Naive B cell (primary cell): Measurements from ENCODE around the gene HAUS5. TPM values are rescaled to one million over a fixed set of nuclear protein-coding genes. Genes with fewer than 3 reads are reported as not detected.

ENCODE experiments used
- ATAC-seq, 2 donors: fragments of 150-1000 bp; cut with Tn5 transposase; 2 replicates each; pipeline ENCODE4 v1.10.0; 2021; ENCODE audit warnings: low read depth in 2 of 2, mild to moderate bottlenecking in 2 of 2, moderate library complexity in 2 of 2
- DNase-seq: peaks from one replicate; pipeline ENCODE4 v3.0.0; 2022
- H3K27ac Mint-ChIP-seq, 6 donors: one replicate each; pipeline ENCODE4 v1.8.0; 2020 to 2022; ENCODE audit warnings: mild to moderate bottlenecking in 6 of 6, mixed read lengths in 6 of 6, moderate library complexity in 5 of 6, inconsistent platforms in 2 of 6
- H3K27me3 Mint-ChIP-seq, 3 donors: one replicate each; pipeline ENCODE4 v1.8.0; 2021 to 2022; ENCODE audit warnings: mixed read lengths in 3 of 3, mild to moderate bottlenecking in 1 of 3
- H3K36me3 Mint-ChIP-seq, 2 donors: one replicate each; pipeline ENCODE4 v1.8.0; 2020 to 2022; ENCODE audit warnings: mixed read lengths in 2 of 2, inconsistent platforms in 1 of 2, mild to moderate bottlenecking in 1 of 2
- H3K4me1 Mint-ChIP-seq, 3 donors: one replicate each; pipeline ENCODE4 v1.8.0; 2020 to 2022; ENCODE audit warnings: mixed read lengths in 3 of 3, inconsistent platforms in 1 of 3, mild to moderate bottlenecking in 1 of 3, moderate library complexity in 1 of 3
- H3K4me3 Mint-ChIP-seq, 8 donors: one replicate each; pipeline ENCODE4 v1.8.0; 2020 to 2022; ENCODE audit warnings: mild to moderate bottlenecking in 8 of 8, mixed read lengths in 8 of 8, moderate library complexity in 8 of 8, inconsistent platforms in 2 of 8
- H3K9me3 Mint-ChIP-seq, 7 donors: one replicate each; pipeline ENCODE4 v1.8.0; 2020 to 2022; ENCODE audit warnings: mixed read lengths in 7 of 7, mild to moderate bottlenecking in 5 of 7, inconsistent platforms in 2 of 7, moderate library complexity in 1 of 7
- polyA plus RNA-seq, 6 donors: library from polyadenylated mRNA; unstranded; fragments of 300-500 nt; fragmentation: Illumina TruSeq; gene quantifications; one replicate each; pipeline ENCODE4 v1.2.3, GENCODE V29; 2021; ENCODE audit warnings: low read depth in 6 of 6

HAUS5 gene
- polyA plus RNA-seq, 6 donors from 2014 or later: 6.7 to 9.8 (median 8.6) TPM

DNA sequence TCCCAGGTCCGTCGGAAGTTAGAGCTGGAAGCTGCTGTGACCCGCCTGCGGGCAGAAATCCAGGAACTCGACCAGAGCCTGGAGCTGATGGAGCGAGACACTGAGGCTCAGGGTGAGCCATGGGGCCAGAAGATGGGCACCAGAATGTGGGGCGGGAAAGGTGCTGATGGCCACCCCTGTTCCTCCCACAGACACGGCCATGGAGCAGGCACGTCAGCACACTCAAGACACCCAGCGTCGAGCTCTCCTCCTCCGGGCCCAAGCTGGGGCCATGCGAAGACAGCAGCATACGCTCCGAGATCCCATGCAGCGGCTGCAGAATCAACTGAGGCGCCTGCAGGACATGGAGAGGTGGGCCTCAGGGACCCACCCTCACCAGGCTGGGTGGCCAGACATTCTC, 2.5 kb downstream of the HAUS5 start:
- Mint-ChIP-seq H3K36me3 (peaks cover 6 to 7% of the 10 kb centered on the region in 2 donors), H3K27me3 (no peaks in the 10 kb centered on the region), H3K9me3 (no peaks in the 10 kb centered on the region), H3K4me1 (peaks cover 24 to 34% (median 27%) of the 10 kb centered on the region in 3 donors), H3K27ac (peak overlapping the region in 1 of 6 donors; percentile 97), H3K4me3 (peak overlapping the region in 2 of 8 donors; percentile 37 to 44)
- ATAC-seq: no peak
- DNase-seq: no peak

DNA sequence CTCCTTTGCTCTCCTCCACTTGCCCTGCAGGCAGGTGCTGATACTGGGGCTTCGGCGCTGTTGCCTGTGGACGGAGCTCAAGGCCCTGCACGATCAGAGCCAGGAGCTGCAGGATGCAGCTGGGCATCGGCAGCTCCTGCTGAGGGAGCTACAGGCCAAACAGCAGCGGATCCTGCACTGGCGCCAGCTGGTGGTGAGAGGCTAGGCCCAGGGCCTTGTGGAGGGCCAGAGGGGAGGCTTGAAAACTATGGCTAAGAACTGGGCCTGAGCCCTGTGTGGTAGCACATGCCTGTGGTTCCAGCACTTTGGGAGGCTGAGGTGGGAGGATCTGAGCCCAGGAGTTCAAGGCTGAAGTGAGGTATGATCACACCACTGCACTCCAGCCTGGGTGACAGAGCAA, 6.3 kb downstream of the HAUS5 start:
- H3K4me1 Mint-ChIP-seq: peaks cover under 1 to 10% (median 3%) of the 10 kb centered on the region in 3 donors
- no peak overlapping the region for H3K4me3 Mint-ChIP-seq
- H3K9me3 Mint-ChIP-seq: no peaks in the 10 kb centered on the region
- ATAC-seq: no peak
- H3K36me3 Mint-ChIP-seq: peaks cover 6 to 23% of the 10 kb centered on the region in 2 donors
- no peak for DNase-seq
- no peaks in the 10 kb centered on the region for H3K27me3 Mint-ChIP-seq
- H3K27ac Mint-ChIP-seq: peak overlapping the region in 1 of 6 donors; percentile 7

DNA sequence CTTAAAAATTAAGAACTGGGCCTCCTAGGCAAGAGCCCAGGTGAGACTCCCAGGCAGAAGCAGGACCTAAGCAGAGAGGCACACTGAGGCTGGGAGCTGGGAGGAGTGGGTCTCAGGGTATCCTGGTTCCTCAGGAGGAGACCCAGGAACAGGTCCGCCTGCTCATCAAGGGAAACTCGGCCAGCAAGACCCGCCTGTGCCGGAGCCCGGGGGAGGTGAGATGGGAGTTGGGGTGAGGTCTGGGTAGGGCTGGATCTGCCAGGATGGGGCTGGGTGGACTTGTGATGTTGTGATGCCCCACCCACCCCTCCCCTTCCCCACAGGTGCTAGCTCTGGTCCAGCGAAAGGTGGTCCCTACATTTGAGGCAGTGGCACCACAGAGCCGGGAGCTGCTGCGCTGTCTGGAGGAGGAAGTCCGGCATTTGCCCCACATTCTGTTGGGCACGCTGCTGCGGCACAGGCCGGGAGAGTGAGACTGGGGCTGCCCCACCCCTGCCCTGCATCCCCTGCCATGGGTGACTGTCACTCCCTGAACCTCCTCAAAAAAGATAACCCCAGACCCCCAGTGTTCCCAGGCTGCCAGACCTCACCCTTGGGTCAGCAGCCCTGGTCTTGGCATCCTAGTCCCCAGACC, 6.9 kb downstream of the HAUS5 start:
- H3K27ac Mint-ChIP-seq: peak overlapping the region in 1 of 6 donors; percentile 72
- H3K4me3 Mint-ChIP-seq: no peak overlapping the region
- H3K27me3 Mint-ChIP-seq: no peaks in the 10 kb centered on the region
- no peaks in the 10 kb centered on the region for H3K9me3 Mint-ChIP-seq
- ATAC-seq: no peak
- H3K36me3 Mint-ChIP-seq: peaks cover 6 to 23% of the 10 kb centered on the region in 2 donors
- peaks cover 0 to 9% (median 3%) of the 10 kb centered on the region in 3 donors for H3K4me1 Mint-ChIP-seq
- no peak for DNase-seq

- peaks cover 0 to 9% (median 3%) of the 10 kb centered on the region in 3 donors for H3K4me1 Mint-ChIP-seq
- peak overlapping the region in 1 of 6 donors; percentile 72 for H3K27ac Mint-ChIP-seq
- ATAC-seq (no peak), DNase-seq (no peak)
- no peaks in the 10 kb centered on the region for H3K27me3 Mint-ChIP-seq
- H3K9me3 Mint-ChIP-seq: no peaks in the 10 kb centered on the region
- peak overlapping the region in 1 of 8 donors; percentile 68 for H3K4me3 Mint-ChIP-seq
- peaks cover 6 to 23% of the 10 kb centered on the region in 2 donors for H3K36me3 Mint-ChIP-seq
These were observed 7.5 kb downstream of the HAUS5 start for GRCh38 chr19:35620001-35620400.

DNA sequence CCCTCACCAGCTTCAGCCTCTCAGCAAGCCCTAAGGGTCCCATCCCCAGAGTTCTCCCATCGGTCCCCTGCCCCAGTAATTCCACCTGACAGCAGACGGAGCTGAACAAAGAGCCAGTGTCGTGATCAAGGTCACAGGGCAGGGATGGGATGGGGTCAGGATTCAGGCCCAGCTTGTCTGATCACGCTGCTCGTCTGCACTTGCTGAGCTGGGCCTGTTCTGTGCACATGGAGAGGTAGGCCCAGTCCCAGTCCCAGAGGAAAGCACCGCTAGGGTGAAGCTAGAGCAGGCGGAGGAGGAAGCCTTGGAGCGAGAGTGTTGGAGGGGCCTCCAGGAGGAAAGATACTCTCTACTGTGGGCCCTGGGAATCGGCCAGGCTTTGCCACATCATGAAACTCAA, 9.2 kb downstream of the HAUS5 start:
- peaks cover 0 to 5% (median 0%) of the 10 kb centered on the region in 3 donors for H3K4me1 Mint-ChIP-seq

GRCh38 chr19:35622750-35623149, 10.2 kb downstream of the HAUS5 start:
- H3K9me3 Mint-ChIP-seq: no peaks in the 10 kb centered on the region
- no peak overlapping the region for H3K27ac Mint-ChIP-seq
- peak overlapping the region in 1 of 8 donors; percentile 18 for H3K4me3 Mint-ChIP-seq
- peaks cover 0 to 5% (median 0%) of the 10 kb centered on the region in 3 donors for H3K4me1 Mint-ChIP-seq
- H3K36me3 Mint-ChIP-seq: peaks cover 0 to 15% of the 10 kb centered on the region in 2 donors
- H3K27me3 Mint-ChIP-seq: no peaks in the 10 kb centered on the region
- DNase-seq (no peak), ATAC-seq (no peak)

More for the DNA sequence above, 9.2 kb downstream of the HAUS5 start:
- H3K4me3 Mint-ChIP-seq: peak overlapping the region in 2 of 8 donors; percentile 13 to 24
- peak overlapping the region in 1 of 6 donors; percentile 58 for H3K27ac Mint-ChIP-seq
- ATAC-seq (no peak), DNase-seq (no peak)
- no peaks in the 10 kb centered on the region for H3K9me3 Mint-ChIP-seq
- no peaks in the 10 kb centered on the region for H3K27me3 Mint-ChIP-seq
- H3K36me3 Mint-ChIP-seq: peaks cover 0 to 15% of the 10 kb centered on the region in 2 donors

- peak overlapping the region in 3 of 6 donors; percentile 47 to 51 (median 50) for H3K27ac Mint-ChIP-seq
- H3K4me1 Mint-ChIP-seq: peaks cover 5 to 9% (median 7%) of the 10 kb centered on the region in 3 donors
- ATAC-seq (no peak), DNase-seq (no peak)
- H3K36me3 Mint-ChIP-seq: peaks cover 0 to 15% of the 10 kb centered on the region in 2 donors
- no peaks in the 10 kb centered on the region for H3K27me3 Mint-ChIP-seq
- no peaks in the 10 kb centered on the region for H3K9me3 Mint-ChIP-seq
- peak overlapping the region in 1 of 8 donors; percentile 18 for H3K4me3 Mint-ChIP-seq
These were observed 10.9 kb downstream of the HAUS5 start for GRCh38 chr19:35623327-35624010.

DNA sequence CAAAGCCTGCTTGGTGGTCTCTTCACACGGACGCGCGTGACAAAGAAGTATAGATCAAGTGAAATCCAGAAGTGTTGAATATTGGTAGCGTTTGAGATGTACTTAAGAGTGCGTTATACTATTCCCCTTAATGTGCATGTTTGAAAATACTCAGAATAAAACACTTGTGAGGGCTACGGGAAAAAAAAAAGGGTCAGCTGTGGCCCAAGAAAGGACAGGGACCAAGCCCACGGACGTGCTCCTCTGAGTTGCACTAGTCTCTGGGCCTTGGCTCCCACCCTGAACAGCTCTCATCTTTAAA, 15.7 kb downstream of the HAUS5 start:
- peaks cover 9 to 30% of the 10 kb centered on the region in 2 donors for H3K36me3 Mint-ChIP-seq
- no peak for DNase-seq
- peak overlapping the region; percentile 97 to 99 (median 98) for H3K27ac Mint-ChIP-seq
- H3K9me3 Mint-ChIP-seq: no peaks in the 10 kb centered on the region
- H3K4me1 Mint-ChIP-seq: peaks cover 16 to 41% (median 25%) of the 10 kb centered on the region in 3 donors
- H3K4me3 Mint-ChIP-seq: peak overlapping the region; percentile 89 to 100 (median 98)
- no peak for ATAC-seq
- H3K27me3 Mint-ChIP-seq: no peaks in the 10 kb centered on the region

- Mint-ChIP-seq H3K27me3 (no peaks in the 10 kb centered on the region), H3K9me3 (no peaks in the 10 kb centered on the region), H3K27ac (peak within 1 kb of the TSS; percentile 97 to 99 (median 98)), H3K4me3 (peak within 1 kb of the TSS; percentile 89 to 100 (median 98)), H3K4me1 (peaks cover 18 to 45% (median 25%) of the 10 kb centered on the region in 3 donors), H3K36me3 (peaks cover 9 to 36% of the 10 kb centered on the region in 2 donors)
- ATAC-seq: peak; percentile 98 to 99
- peak; percentile 98 for DNase-seq
These were observed 16.2 kb downstream of the HAUS5 start, which contains the start of gene RBM42 for GRCh38 chr19:35628565-35629331. Gene RBM42 (plus strand): TSS chr19:35629036. CDS start chr19:35629154, 118 bp downstream.

- Mint-ChIP-seq H3K9me3 (no peaks in the 10 kb centered on the region), H3K27me3 (no peaks in the 10 kb centered on the region), H3K27ac (peak overlapping the region; percentile 97 to 99 (median 98)), H3K4me3 (peak overlapping the region; percentile 89 to 100 (median 98)), H3K36me3 (peaks cover 9 to 36% of the 10 kb centered on the region in 2 donors), H3K4me1 (peaks cover 18 to 45% (median 25%) of the 10 kb centered on the region in 3 donors)
- ATAC-seq (no peak), DNase-seq (no peak)
These were observed 16.7 kb downstream of the HAUS5 start for GRCh38 chr19:35629332-35629633.

- H3K36me3 Mint-ChIP-seq: peaks cover 12 to 49% of the 10 kb centered on the region in 2 donors
- DNase-seq: no peak
These were observed 21.3 kb downstream of the HAUS5 start for GRCh38 chr19:35633727-35634440.

GRCh38 chr19:35636651-35637050, 24.1 kb downstream of the HAUS5 start:
- Mint-ChIP-seq H3K27ac (no peak overlapping the region), H3K4me3 (no peak overlapping the region), H3K27me3 (no peaks in the 10 kb centered on the region), H3K4me1 (peaks cover 9 to 24% (median 13%) of the 10 kb centered on the region in 3 donors), H3K36me3 (peaks cover 9 to 35% of the 10 kb centered on the region in 2 donors), H3K9me3 (no peaks in the 10 kb centered on the region)
- DNase-seq: no peak
- no peak for ATAC-seq

More at GRCh38 chr19:35633727-35634440, 21.3 kb downstream of the HAUS5 start:
- no peak for ATAC-seq
- no peak overlapping the region for H3K27ac Mint-ChIP-seq
- H3K27me3 Mint-ChIP-seq: no peaks in the 10 kb centered on the region
- H3K4me3 Mint-ChIP-seq: no peak overlapping the region
- H3K9me3 Mint-ChIP-seq: no peaks in the 10 kb centered on the region
- peaks cover 11 to 39% (median 15%) of the 10 kb centered on the region in 3 donors for H3K4me1 Mint-ChIP-seq

GRCh38 chr19:35637165-35637564, 24.6 kb downstream of the HAUS5 start:
- no peak overlapping the region for H3K4me3 Mint-ChIP-seq
- peaks cover 4 to 30% of the 10 kb centered on the region in 2 donors for H3K36me3 Mint-ChIP-seq
- H3K27me3 Mint-ChIP-seq: no peaks in the 10 kb centered on the region
- no peaks in the 10 kb centered on the region for H3K9me3 Mint-ChIP-seq
- H3K4me1 Mint-ChIP-seq: peaks cover 8 to 19% (median 17%) of the 10 kb centered on the region in 3 donors
- DNase-seq (no peak), ATAC-seq (no peak)
- H3K27ac Mint-ChIP-seq: no peak overlapping the region
